NCI-H748 (cell line): ENCODE data around the gene MIPOL1.
"Not testable (repeated sequence)": the region's sequence is repeated elsewhere in the genome, so short reads cannot be mapped to it uniquely, and the experiment has no call there.

Source experiments
- DNase-seq: peaks from one replicate; lab custom pipeline; 2025; ENCODE audit not compliant: unreplicated experiment; lab: John Stamatoyannopoulos, UW

Gene MIPOL1

DNA sequence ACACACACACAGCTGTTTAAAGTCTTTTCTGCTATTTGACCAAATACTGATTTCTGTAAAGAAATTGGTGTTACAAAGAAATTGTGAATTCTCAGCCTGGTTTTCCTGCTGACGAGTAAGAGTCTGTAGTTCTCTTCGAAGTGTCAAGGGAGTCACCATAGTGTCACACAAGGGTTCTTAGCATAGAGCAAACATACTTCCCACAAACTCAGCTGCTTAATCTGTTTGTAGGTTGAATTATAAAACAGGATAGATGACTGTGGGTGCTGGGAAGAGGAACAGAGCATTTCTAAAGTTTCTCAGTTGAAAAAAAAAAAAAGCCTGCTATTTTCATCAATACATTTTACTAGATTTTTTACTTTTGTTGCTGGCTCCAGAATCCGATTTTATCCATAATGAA is 314.4 kb downstream of the MIPOL1 start:
- no peak for DNase-seq

DNA sequence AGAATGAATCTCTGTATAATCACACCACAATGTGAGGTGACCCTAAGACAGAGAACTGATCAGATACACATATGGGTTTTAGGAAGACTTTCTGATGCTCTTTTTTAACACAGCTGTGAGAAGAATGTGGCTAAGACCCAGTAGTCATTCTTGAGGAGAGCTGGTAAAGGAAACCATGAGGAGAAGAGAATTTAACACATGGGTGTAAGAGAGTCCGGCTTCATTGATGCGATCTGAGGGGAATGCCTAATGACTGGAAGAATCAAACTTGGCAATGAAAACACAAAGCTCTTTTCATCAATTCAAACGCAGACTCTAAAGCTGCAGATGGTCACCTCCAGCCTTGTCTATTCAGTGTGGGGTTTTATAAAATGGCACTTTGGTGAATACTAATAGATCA is 318.0 kb downstream of the MIPOL1 start:
- DNase-seq: no peak

DNA sequence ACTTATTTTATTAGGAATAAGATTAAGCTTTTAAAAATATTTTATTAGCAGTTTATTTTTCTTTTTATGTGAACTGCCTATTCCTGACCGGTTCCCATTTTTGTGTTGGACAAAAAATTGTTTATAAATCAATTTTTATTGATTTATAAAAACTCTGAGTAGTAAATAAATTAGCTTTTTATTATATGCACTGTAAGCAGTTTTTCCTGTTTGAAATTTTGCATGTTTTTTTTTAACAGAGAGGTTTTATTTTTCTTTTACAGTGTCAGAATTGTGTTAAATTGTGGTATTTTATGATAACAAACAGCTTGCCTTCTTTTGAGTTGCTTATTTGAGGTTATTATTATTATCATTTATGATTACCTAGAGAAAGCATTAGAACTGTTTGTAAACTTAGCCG is 329.3 kb downstream of the MIPOL1 start:
- DNase-seq: no peak

DNA sequence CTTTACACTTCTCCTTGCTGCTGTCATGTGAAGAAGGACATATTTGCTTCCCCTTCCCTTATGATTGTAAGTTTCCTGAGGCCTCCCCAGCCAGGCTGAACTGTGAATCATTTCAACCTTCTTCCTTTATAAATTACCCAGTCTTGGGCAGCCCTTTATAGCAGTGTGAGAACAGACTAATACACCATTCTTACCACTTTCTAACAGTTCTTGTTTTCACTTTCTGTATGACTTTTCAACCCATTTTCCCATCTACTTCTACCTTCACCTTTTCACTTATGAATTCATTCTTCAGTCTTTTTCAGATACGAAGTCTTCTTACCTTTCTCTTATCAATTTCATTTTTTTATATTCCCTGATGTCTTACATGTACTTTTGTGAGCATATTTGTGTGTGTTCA is 342.3 kb downstream of the MIPOL1 start:
- DNase-seq: no peak

DNA sequence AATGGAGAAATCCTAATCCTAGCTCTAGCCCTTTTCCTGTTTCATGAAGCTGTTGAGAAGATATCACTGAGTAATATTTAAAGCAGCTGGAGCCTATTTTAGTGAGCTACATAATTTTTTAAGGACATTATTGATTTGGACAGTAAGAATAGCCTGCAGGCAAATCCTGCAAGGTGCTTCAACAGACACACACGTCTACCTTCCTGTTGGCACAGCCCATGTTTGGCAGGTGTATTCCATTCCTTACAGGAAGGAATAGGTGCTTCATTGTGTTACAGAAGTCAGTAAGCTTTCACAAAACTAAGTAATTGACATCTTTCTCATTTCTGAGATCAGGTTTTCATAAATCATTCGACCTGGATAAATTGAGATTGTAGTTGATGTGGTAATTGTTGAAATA is 346.7 kb downstream of the MIPOL1 start:
- DNase-seq: peak; percentile 74

DNA sequence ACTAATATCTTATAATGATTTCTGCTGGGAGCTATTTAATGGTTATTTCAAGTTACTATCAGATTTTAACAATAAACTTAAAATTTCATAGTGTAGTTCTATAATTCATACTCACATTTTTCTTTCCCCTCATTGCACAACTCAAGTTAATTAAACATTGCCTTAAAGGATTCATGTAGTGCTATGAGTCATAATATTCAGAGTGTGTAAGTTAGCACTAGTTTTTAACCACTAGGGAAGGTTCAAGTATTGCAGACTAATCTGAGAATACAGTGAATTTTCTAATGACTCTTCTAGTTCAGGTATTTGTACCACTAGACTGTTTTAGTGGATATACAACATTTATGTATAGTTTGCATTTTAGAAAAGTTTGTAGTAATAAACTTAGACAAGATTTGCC is 347.4 kb downstream of the MIPOL1 start:
- DNase-seq: no peak

DNA sequence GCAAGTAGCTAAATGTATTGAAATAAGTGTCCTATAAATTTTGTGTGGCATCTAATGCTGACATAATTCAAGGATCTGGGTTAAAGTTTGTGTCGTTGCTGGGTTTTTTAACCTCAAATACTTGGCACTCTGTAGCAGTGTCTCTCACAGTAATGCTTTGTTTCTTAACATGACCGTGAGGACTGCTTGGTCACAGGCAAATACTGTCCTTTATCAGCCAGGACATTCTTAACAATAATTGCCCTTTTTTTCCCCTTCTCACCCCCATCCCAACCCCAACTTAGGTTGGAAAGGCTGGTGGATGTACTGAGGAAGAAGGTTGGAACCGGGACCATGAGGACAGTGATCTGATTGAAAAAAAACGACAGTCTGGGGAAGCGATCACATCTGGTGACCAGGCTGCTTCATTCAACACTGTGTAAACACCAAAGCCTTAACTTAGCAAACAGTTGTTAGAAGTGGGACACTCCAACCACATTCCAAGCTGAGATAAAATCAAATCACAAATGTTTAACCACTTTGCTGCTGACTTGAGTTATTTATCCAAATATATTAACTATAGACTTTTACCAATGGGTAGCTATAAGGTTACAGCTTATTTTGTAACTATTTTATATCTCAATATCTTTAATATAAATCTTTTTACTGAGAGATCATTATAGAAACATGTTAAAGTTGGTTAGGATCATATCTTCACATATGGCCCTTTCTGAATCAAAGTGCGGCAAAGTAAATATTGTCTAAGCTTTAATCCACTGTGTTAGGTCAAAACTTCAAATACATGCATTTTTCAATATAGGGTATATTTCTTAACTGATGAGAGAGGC is 349.1 kb downstream of the MIPOL1 start:
- DNase-seq: peak; percentile 70

DNA sequence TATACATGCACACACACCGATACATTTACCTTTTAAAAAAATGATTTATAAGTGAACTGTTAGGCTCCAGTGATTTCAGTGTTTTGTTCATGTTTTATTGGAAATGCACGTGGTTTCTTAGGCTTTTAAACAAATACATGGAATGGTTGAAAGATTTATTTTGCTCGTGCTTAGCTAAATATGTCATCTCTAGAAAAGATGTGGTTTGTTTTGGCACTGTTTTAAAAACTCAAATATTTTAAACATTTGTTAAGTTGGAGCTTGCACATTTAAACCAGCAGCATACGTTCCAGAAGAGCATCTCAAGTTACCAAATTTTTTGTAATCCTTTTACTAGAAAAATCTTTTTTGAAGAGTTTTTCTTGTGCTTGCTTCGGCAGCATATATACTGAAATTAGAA is 352.8 kb downstream of the MIPOL1 start:
- no peak for DNase-seq

DNA sequence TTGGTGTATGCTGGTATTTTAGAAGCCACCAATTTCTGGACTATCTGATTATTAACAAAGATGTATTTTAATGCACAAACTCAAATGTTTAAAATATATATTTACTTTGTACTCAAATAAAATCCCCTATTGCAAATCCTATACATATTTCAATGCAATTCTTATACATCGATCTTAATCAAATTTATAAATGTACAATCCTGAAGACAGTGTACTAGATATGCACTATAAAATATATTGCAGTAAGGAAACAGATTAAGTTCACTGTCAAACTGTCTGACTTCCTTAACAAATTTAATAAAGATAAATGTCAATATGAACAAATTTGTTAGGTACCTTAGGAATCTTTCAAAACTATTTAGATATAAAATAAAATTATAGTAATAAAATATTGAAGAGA is 353.4 kb downstream of the MIPOL1 start:
- no peak for DNase-seq

DNA sequence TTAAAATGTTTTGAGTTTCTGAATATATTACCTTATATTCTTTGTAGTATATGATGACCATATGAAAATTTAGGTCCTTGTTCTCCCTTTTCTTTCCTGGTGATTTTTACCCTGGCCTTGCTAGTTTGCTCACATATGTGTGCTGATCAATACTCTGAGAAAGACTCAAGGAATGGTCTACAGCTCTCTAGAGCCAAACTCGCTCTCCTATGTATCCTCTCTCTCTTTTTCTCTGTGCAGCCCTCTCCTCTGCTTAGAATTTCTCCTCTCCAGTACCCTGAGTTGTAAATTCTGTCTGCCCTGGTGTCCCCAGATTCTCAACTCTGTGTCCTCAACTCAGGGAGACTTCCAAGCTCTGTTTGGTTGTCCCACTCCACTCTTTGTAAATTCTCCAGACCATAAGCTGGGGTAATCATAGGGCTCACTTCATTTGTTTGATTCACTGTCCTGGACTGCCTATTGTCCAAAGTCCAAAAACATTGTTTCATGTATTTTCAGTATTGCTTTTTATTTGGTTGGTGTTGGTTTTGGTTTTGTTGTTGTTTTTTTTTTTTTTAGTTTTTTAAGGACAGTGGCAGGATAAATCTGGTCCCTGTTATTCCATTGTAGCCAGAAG is 356.3 kb downstream of the MIPOL1 start:
- no peak for DNase-seq

DNA sequence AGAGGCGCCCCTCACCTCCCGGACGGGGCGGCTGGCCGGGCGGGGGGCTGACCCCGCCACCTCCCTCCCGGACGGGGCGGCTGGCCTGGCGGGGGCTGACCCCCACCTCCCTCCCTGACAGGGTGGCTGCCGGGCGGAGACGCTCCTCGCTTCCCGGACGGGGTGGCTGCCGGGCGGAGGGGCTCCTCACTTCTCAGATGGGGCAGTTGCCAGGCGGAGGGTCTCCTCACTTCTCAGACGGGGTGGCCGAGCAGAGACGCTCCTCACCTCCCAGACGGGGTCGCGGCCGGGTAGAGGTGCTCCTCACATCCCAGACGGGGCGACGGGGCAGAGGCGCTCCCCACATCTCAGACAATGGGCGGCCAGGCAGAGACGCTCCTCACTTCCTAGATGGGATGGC is 357.9 kb downstream of the MIPOL1 start:
- DNase-seq: not testable (repeated sequence)

DNA sequence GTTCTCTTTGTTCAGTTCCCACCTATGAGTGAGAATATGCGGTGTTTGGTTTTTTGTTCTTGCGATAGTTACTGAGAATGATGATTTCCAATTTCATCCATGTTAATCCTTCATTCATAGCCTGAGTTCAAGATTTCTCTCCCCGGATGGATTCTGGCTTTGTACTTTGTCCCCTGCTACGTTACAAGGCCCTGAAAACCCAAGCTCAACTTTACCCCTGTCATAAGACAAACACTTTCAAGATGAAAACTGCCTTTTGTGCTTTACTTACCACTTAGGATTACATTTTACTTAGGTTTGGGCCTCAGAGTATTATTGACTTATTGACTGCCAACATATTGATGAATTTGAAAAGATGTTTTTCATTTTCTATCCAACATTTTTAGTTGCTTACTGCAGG is 361.0 kb downstream of the MIPOL1 start:
- DNase-seq: no peak

DNA sequence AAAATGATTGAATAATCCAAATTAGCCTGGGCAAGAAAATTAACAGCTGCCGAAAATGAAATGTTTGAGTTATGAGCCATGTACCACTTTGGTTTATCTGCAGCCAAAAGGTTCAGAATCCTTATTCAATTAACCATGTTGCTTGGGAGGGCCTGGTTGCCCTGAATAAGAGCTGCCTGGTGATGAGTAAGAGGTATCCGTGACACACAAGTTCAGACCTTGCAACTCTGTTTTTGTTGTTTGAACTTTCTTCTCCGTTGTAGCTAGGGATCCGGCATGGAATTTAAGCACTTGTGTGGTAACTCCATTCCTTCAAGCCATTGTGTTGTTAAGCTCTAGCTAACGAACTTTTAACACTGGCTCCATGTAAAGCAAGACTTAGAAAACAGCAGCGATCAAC is 361.6 kb downstream of the MIPOL1 start:
- DNase-seq: no peak

DNA sequence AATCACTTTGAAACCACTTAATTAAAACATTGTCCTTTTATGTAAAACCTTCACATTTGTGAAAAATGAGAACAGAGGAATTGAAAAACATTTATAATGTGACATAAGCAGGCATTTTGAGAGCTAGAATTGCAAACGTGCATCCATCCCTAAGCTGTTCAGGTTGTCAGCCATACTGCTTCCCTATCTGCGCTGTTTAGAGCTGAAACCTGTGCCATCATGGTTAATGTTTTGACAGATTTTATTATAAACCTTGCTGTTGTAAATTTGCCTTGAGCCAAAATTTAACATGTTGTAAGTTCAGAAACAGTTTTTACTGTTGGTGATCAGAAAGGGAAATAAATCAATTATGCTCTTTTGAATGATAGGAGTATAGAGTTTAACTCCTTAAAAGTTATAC is 365.5 kb downstream of the MIPOL1 start:
- no peak for DNase-seq

DNA sequence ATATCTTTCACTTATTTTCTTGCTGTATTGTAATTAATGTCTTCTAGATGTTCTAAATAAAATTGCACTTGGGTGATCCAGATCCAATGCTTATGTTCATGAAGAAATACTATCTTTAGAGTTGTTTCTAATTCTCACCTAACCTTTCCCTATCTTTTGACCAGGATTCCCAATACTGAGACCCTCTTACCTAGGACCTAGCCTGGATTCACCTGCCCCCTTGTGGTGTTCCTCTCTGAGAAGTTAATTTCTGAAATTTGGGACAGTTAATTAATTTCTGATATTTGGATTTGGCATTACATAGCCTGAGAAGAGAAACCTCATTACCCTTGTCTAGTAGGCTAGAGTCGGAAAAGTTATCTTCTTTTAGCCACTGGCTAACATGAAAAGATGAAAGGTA is 367.8 kb downstream of the MIPOL1 start:
- DNase-seq: peak; percentile 73

DNA sequence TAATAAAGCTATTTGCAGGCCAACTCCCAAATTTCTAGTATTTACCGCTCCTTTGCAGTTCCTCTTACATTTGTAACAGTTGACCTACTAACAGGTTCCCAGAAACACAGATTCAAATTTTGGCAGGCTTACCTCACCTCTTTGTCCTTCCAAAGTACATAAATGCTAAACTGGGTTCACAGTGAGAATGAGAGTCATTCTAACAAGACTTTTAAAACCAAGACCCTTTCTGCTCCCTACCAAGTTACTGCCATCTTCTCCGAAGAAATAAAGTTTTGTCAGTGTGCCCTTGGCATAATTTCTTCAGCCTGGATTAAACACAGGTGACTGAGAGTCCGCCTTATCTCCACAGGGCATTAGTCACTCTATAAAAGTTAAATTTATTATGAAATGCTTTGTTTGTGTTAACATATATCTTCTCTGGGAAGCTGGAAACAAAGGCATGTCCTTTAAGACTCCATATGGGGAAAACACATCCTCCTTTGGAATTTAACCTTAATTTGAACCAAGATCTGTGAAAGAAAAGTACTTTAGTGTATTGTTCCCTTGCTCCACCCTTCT is 369.2 kb downstream of the MIPOL1 start:
- no peak for DNase-seq

DNA sequence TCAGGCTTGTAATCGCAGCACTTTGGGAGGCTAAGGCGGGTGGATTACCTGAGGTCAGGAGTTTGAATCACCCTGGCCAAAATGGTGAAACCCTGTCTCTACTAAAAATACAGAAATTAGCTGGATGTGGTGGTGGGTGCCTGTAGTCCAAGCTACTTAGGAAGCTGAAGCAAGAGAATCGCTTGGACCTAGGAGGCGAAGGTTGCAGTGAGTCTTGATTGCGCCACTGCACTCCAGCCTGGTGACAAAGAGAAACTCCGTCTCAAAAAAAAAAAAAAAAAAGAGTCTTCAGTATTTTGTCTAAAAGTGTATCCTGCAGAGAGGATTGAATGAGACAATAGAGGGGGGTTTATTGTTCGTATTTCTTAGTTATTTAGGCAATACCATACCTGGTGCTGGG is 372.0 kb downstream of the MIPOL1 start:
- no peak for DNase-seq

DNA sequence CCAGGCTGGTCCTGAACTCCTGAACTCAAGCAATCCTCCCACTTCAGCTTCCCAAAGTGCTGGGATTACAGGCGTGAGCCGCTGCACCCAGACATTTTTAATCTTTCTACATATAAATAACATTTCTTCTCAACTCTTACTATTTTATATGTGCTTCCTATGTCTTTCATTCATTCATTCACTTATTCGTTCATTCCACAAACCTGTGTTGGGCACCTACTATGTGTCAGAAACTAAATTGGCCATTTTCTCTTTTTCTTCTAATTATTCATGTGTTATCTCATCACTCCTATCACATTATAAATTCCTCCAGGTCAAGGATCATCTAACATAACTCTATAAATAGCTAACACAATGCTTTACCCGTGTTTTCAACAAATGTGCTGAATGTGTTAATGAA is 373.7 kb downstream of the MIPOL1 start:
- DNase-seq: no peak

DNA sequence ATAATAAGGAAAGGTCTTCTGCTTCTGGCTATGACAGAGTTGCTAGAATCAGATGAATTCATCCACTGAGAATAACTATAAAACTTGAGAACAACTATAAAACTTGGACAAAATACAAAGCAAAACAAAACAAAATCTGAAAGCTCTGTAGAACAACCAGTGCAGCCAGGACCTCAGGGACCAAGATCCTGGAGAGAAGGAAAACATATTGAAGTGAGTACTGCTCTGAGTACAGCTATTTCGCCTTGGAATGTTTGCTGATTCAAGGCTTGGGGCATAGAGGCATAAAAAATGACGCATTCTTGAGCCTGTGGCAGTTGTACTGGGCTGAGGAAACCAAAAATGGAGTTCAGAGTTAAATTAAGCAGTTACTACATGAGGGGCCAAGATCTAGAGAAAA is 375.6 kb downstream of the MIPOL1 start:
- DNase-seq: no peak

DNA sequence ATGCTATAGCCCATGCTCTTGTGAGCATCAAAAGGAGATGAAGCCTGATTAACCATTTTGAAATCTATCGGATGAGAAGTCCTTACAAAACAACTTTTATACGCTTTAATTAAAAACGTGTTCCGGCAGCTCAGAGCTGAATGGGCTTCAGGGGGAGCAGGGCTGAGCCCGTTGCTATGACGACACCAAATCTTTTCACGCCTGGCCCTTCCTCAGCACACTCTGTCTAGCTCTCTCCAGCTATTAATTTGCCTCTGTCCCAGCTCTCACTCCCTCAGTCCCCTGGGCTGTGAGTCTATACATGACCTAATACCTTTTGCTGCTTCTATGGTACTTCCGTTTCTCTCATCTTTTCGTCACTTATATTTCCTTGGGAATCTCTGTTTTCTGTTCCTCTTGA is 381.5 kb downstream of the MIPOL1 start:
- DNase-seq: peak; percentile 89

DNA sequence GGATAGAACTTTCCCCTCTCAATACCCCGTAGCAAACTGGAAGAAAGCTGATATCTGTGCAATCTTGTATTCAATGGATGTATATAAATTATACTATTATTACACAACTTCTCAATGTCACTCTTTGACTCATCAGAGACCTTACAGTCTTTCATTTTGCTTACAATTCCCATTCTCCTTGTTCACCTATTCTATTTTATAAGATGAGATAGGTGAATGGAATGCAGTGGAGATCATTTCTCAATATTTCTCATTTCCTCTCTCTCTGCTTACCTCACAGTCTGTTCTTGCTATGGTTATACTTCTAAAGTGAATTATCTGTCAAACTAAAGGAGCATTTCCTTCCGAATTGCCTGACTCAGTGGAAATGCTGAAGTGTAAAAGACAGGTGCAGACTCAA is 382.4 kb downstream of the MIPOL1 start:
- DNase-seq: no peak

DNA sequence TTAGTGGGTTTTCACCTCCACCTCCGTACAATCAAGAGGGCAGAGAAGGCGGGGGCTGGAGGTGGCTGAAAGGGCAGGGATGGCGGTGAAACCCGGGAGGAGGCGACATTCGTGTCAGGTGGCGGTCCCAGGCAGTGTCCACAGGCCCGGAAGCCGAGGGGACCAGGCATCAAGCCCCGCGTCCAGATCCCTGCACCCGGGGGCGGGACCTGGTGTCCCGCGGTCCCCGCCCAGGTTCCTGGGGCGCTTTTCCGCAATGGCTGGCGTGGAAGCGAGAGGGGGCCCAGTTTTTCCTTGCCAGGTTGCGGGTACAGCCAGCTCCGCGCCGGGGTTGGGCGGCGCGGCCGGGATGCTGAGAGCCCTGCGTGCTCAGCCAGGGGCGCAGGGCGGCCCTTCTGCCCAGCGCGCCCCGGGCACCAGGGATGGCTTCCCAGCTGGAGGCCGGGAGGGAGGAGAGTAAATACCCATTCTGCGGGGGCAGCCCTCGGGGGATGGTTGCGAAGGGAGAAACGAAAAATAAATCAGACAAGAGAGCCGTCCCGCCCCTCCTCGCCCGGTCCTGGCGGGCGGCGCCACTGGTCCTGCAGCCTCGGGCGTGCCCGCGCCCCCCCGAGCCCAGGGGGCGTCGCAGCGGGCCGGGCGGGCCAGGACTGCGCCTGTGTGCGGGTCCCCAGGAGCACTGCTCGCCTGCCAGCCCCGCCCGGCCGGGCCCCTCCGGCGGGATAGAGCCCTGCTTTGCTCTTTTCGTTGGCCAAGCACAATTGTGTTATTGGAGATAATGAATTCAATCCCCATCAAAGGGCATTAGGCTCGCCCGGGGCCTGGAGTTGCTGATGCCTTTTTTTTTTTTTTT is 385.8 kb downstream of the MIPOL1 start:
- DNase-seq: peak; percentile 95
